Hepatocyte (in vitro differentiated cells): ENCODE results near the gene NEDD8. TPM values are rescaled to one million over a fixed set of nuclear protein-coding genes. Genes with fewer than 3 reads are reported as not detected.

Source experiments
- DNase-seq: peaks from one replicate; pipeline ENCODE4 v3.0.0-alpha.2; 2016; ENCODE audit warnings: low spot score
- H2AFZ ChIP-seq: fragments of 200-600 bp; sonication (generic); 2 replicates; pipeline ENCODE4 v1.6.0; 2016; ENCODE audit warnings: antibody characterized with exemption, mild to moderate bottlenecking
- H3K27ac ChIP-seq: fragments of 200-600 bp; sonication (generic); 2 replicates; pipeline ENCODE4 v1.5.1; 2016; ENCODE audit warnings: mild to moderate bottlenecking
- H3K27me3 ChIP-seq: fragments of 200-600 bp; sonication (generic); 2 replicates; pipeline ENCODE4 v1.6.1; 2016
- H3K36me3 ChIP-seq: fragments of 200-600 bp; sonication (generic); replicated peaks from 2 replicates; pipeline ENCODE4 v1.5.1; 2016; ENCODE audit warnings: low read depth; ENCODE audit not compliant: insufficient read depth
- H3K4me1 ChIP-seq: fragments of 200-600 bp; sonication (generic); 2 replicates; pipeline ENCODE4 v1.5.1; 2016; ENCODE audit warnings: mild to moderate bottlenecking, moderate library complexity; ENCODE audit not compliant: insufficient read depth
- H3K4me2 ChIP-seq: fragments of 200-600 bp; sonication (generic); 2 replicates; pipeline ENCODE4 v1.6.0; 2016
- H3K4me3 ChIP-seq: fragments of 200-600 bp; sonication (generic); 2 replicates; pipeline ENCODE4 v1.5.1; 2016; ENCODE audit warnings: mild to moderate bottlenecking
- H3K79me2 ChIP-seq: fragments of 200-600 bp; sonication (generic); 2 replicates; pipeline ENCODE4 v1.6.0; 2017; ENCODE audit warnings: mild to moderate bottlenecking
- H3K9me2 ChIP-seq: fragments of 200-600 bp; sonication (generic); replicated peaks from 2 replicates; pipeline ENCODE4 v1.6.0; 2017; ENCODE audit warnings: mild to moderate bottlenecking; ENCODE audit not compliant: insufficient read depth
- H3K9me3 ChIP-seq: fragments of 200-600 bp; sonication (generic); 2 replicates; pipeline ENCODE4 v1.5.1; 2016; ENCODE audit warnings: low read depth, mild to moderate bottlenecking
- H4K20me1 ChIP-seq: fragments of 200-600 bp; sonication (generic); 2 replicates; pipeline ENCODE4 v1.6.0; 2016; ENCODE audit warnings: mild to moderate bottlenecking; ENCODE audit not compliant: insufficient read depth, poor library complexity, severe bottlenecking
- CTCF ChIP-seq: fragments of 200-600 bp; sonication (generic); IDR thresholded peaks from 2 replicates; pipeline ENCODE4 v1.5.1; 2016; ENCODE audit warnings: antibody characterized with exemption, mild to moderate bottlenecking; ENCODE audit not compliant: poor library complexity
- EZH2 ChIP-seq: fragments of 200-600 bp; sonication (generic); IDR thresholded peaks from 2 replicates; pipeline ENCODE4 v1.6.1; 2016; ENCODE audit warnings: antibody characterized with exemption, mild to moderate bottlenecking, borderline replicate concordance
- EZH2phosphoT487 ChIP-seq: fragments of 200-600 bp; sonication (generic); IDR thresholded peaks from one replicate; pipeline ENCODE4 v1.6.1; 2018; ENCODE audit warnings: antibody characterized with exemption, mild to moderate bottlenecking, low read depth, moderate library complexity; ENCODE audit not compliant: unreplicated experiment, severe bottlenecking
- WGBS: methylation state at CpG from one replicate; pipeline ENCODE4 v1.1.6; 2016; ENCODE audit warnings: low lambda C conversion rate; ENCODE audit errors: missing lambda C conversion rate; 5-methylcytosine and 5-hydroxymethylcytosine counted together
- polyA plus RNA-seq: library from polyadenylated mRNA; unstranded; fragments of >200 nt; fragmentation: Nextera tagmentation; extraction: Ambion mirVana; gene quantifications from 2 replicates; pipeline ENCODE4 v1.2.1, GENCODE V29; 2016
- total RNA-seq: library from RNA; depleted of rRNA; stranded (reverse); fragments of >200 nt; gene quantifications from 2 replicates; pipeline ENCODE4 v1.2.3, GENCODE V29; 2014

Gene NEDD8
- total and polyA plus RNA-seq, 2 experiments from 2014 or later, result 162 to 326 TPM

GRCh38 chr14:24272467-24272866 is 40.3 kb upstream of the NEDD8 start:
- no peak overlapping the region for H3K4me3 ChIP-seq
- H2AFZ ChIP-seq, result no peak overlapping the region
- no peaks in the 10 kb centered on the region for H3K9me2 ChIP-seq
- no peaks in the 10 kb centered on the region for H3K27me3 ChIP-seq
- H3K36me3 ChIP-seq, result no peaks in the 10 kb centered on the region
- no peak for DNase-seq
- no peaks in the 10 kb centered on the region for H4K20me1 ChIP-seq
- peak overlapping the region; percentile 77 for H3K4me2 ChIP-seq
- WGBS, result 87% methylated on average over 2 of the region's 2 CpGs
- H3K4me1 ChIP-seq, result peaks cover 6% of the 10 kb centered on the region
- TF ChIP-seq CTCF, result no peak
- TF ChIP-seq EZH2, result no peak
- no peak for TF ChIP-seq EZH2phosphoT487
- no peaks in the 10 kb centered on the region for H3K9me3 ChIP-seq
- H3K27ac ChIP-seq, result no peak overlapping the region
- peaks cover 17% of the 10 kb centered on the region for H3K79me2 ChIP-seq

GRCh38 chr14:24271834-24272263 is 39.7 kb upstream of the NEDD8 start:
- Histone ChIP-seq H3K4me2 (peak overlapping the region; percentile 77), H3K9me2 (no peaks in the 10 kb centered on the region), H3K27me3 (no peaks in the 10 kb centered on the region), H3K4me3 (peak overlapping the region; percentile 93), H3K9me3 (no peaks in the 10 kb centered on the region), H4K20me1 (no peaks in the 10 kb centered on the region), H3K36me3 (no peaks in the 10 kb centered on the region), H3K79me2 (peaks cover 17% of the 10 kb centered on the region), H3K27ac (peak overlapping the region; percentile 98), H3K4me1 (peaks cover 6% of the 10 kb centered on the region), H2AFZ (peak overlapping the region; percentile 76)
- WGBS, result 17% methylated on average over 3 of the region's 3 CpGs
- TF ChIP-seq EZH2phosphoT487 (no peak), EZH2 (no peak), CTCF (no peak)
- no peak for DNase-seq

GRCh38 chr14:24271134-24271833 is 39.1 kb upstream of the NEDD8 start, which contains the start of gene RABGGTA:
TSS of gene RABGGTA (minus strand) at chr14:24271597. CDS start at chr14:24271115, 482 bp downstream.
- no peaks in the 10 kb centered on the region for H3K9me3 ChIP-seq
- H3K4me3 ChIP-seq, result peak within 1 kb of the TSS; percentile 93
- no peaks in the 10 kb centered on the region for H3K27me3 ChIP-seq
- peaks cover 6% of the 10 kb centered on the region for H3K4me1 ChIP-seq
- H4K20me1 ChIP-seq, result no peaks in the 10 kb centered on the region
- H3K27ac ChIP-seq, result peak within 1 kb of the TSS; percentile 98
- peak within 1 kb of the TSS; percentile 77 for H3K4me2 ChIP-seq
- no peaks in the 10 kb centered on the region for H3K36me3 ChIP-seq
- peaks cover 13% of the 10 kb centered on the region for H3K79me2 ChIP-seq
- no peak for TF ChIP-seq EZH2phosphoT487
- TF ChIP-seq CTCF, result peak; percentile 78
- WGBS, result under 1% methylated on average over 52 of the region's 61 CpGs
- peak; percentile 96 for DNase-seq
- H2AFZ ChIP-seq, result peak within 1 kb of the TSS; percentile 89
- no peaks in the 10 kb centered on the region for H3K9me2 ChIP-seq
